ENCODE measurements around the gene AFF3.

- TF ChIP-seq, protein P1, sequence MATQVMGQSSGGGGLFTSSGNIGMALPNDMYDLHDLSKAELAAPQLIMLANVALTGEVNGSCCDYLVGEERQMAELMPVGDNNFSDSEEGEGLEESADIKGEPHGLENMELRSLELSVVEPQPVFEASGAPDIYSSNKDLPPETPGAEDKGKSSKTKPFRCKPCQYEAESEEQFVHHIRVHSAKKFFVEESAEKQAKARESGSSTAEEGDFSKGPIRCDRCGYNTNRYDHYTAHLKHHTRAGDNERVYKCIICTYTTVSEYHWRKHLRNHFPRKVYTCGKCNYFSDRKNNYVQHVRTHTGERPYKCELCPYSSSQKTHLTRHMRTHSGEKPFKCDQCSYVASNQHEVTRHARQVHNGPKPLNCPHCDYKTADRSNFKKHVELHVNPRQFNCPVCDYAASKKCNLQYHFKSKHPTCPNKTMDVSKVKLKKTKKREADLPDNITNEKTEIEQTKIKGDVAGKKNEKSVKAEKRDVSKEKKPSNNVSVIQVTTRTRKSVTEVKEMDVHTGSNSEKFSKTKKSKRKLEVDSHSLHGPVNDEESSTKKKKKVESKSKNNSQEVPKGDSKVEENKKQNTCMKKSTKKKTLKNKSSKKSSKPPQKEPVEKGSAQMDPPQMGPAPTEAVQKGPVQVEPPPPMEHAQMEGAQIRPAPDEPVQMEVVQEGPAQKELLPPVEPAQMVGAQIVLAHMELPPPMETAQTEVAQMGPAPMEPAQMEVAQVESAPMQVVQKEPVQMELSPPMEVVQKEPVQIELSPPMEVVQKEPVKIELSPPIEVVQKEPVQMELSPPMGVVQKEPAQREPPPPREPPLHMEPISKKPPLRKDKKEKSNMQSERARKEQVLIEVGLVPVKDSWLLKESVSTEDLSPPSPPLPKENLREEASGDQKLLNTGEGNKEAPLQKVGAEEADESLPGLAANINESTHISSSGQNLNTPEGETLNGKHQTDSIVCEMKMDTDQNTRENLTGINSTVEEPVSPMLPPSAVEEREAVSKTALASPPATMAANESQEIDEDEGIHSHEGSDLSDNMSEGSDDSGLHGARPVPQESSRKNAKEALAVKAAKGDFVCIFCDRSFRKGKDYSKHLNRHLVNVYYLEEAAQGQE (IDR thresholded peaks at IDR 0.05; ENCODE audit: insufficient read depth in 1 of 2, low read depth in 2 of 2, low read length in 2 of 2), result no peak
- TF ChIP-seq POLR2AphosphoS5 (IDR thresholded peaks at IDR 0.05; ENCODE audit: low read depth, low read length), result no peak
- no peak for TF ChIP-seq SIN3A (IDR thresholded peaks at IDR 0.05; ENCODE audit: borderline replicate concordance, insufficient read depth, low read length)
- no peak for TF ChIP-seq TAF1 (IDR thresholded peaks at IDR 0.05; ENCODE audit: borderline replicate concordance, insufficient read depth, low read length)
Observed at GRCh38 chr2:99831772-99832171, 310.6 kb downstream of the AFF3 start.

Data from PFSK-1 (cell line).